ENCODE results near the gene ZNF407. TPM values are rescaled to one million over a fixed set of nuclear protein-coding genes. Genes with fewer than 3 reads are reported as not detected.
A peak's percentile ranks its signal among the peaks of the same experiment; 100 is the strongest.

ZNF407 gene
- total and polyA plus RNA-seq, 12 donors, result 2.5 to 14.9 (median 12.7) TPM

GRCh38 chr18:74996996-74997395 is 399.3 kb downstream of the ZNF407 start:
- DNase-seq (no peak), ATAC-seq (no peak)
- Histone ChIP-seq H3K4me3 (no peak overlapping the region), H3K36me3 (no peaks in the 10 kb centered on the region), H3K4me1 (peaks cover 0 to 31% (median 0%) of the 10 kb centered on the region in 9 donors), H3K27ac (no peak overlapping the region), H3K9me3 (no peaks in the 10 kb centered on the region), H3K27me3 (no peaks in the 10 kb centered on the region)
- 93 to 95% methylated on average over 6 of the region's 6 CpGs for WGBS, 2 donors
- no peak for TF ChIP-seq CTCF (IDR thresholded peaks at IDR 0.05)
- intact Hi-C loops (cut with DNase I), result loop anchor here in 1 of 10 donors (10.0 kb wide), 1 partner anchor 58 kb away; no protein-coding TSS in a partner anchor

GRCh38 chr18:75000920-75001319 is 403.2 kb downstream of the ZNF407 start:
- TF ChIP-seq CTCF (IDR thresholded peaks at IDR 0.05), result no peak
- intact Hi-C loops (cut with DNase I), result no loop called here
- ATAC-seq (no peak), DNase-seq (no peak)
- H3K27me3 ChIP-seq, result no peaks in the 10 kb centered on the region
- H3K9me3 ChIP-seq, result no peaks in the 10 kb centered on the region
- no peak overlapping the region for H3K4me3 ChIP-seq
- no peaks in the 10 kb centered on the region for H3K36me3 ChIP-seq
- WGBS, 2 donors, result 77 to 78% methylated on average over 3 of the region's 3 CpGs
- H3K4me1 ChIP-seq, result peaks cover 0 to 24% (median 5%) of the 10 kb centered on the region in 9 donors
- no peak overlapping the region for H3K27ac ChIP-seq

- no peaks in the 10 kb centered on the region for H3K9me3 ChIP-seq
- peak overlapping the region in 1 of 10 donors; percentile 48 for H3K27ac ChIP-seq
- no peaks in the 10 kb centered on the region for H3K36me3 ChIP-seq
- H3K4me1 ChIP-seq, result peaks cover 0 to 24% (median 5%) of the 10 kb centered on the region in 9 donors
- no peak for TF ChIP-seq CTCF (IDR thresholded peaks at IDR 0.05)
- no peak overlapping the region for H3K4me3 ChIP-seq
- whole genome bisulfite sequencing, 2 donors, result 49 to 60% methylated on average over 2 of the region's 2 CpGs
- intact Hi-C loops (cut with DNase I), result no loop called here
- DNase-seq (no peak), ATAC-seq (peak in 7 of 8 donors; percentile 38 to 81 (median 61))
- H3K27me3 ChIP-seq, result no peaks in the 10 kb centered on the region
These were observed 405.4 kb downstream of the ZNF407 start for GRCh38 chr18:75003039-75003438.

- H3K27me3 ChIP-seq, result no peaks in the 10 kb centered on the region
- H3K9me3 ChIP-seq, result no peaks in the 10 kb centered on the region
- ATAC-seq (peak in 6 of 8 donors; percentile 46 to 92 (median 75)), DNase-seq (no peak)
- no peaks in the 10 kb centered on the region for H3K36me3 ChIP-seq
- 92% methylated on average over 23 of the region's 23 CpGs for WGBS, 2 donors
- H3K4me1 ChIP-seq, result peaks cover 0 to 24% (median 5%) of the 10 kb centered on the region in 9 donors
- H3K4me3 ChIP-seq, result no peak overlapping the region
- peak overlapping the region in 1 of 10 donors; percentile 0 for H3K27ac ChIP-seq
- TF ChIP-seq CTCF (IDR thresholded peaks at IDR 0.05), result no peak
- intact Hi-C loops (cut with DNase I), result no loop called here
These were observed 406.4 kb downstream of the ZNF407 start for GRCh38 chr18:75003764-75004690.
